ENCODE measurements around the gene FOXP1.

FOXP1 gene

DNA sequence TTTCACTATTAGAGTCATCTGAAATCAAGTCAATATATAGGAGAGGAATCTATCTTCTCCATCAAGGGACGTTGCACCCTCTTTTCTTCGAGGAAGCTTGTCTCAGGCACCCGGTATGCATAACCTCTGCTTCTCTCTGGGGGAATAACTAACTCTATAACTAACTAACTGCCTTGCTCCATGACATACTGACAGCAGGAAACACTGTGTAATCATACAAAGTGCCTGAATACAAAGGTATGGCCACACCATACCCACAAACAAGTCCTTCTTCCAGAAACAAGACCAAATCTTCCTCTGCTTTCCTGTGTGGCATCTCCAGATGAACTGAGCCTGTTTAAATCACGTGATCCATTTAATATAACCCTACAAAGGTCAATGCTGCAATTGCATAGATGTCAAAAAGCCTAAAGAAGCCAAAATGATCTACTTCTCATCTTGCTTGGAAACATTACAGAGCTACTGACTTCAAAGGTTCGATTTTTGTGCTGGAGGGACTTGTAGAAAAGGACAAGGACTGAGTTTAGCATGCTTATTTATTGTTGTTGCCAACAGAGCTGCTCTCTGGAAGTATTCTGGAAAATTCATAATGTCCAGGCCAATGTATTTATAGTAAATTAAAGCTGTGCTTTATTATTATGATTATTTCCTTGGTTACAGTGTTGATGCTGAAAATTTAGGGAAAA is 380.5 kb downstream of the FOXP1 start:
- H3K9me3 ChIP-seq (ENCODE audit: low read length): no peaks in the 10 kb centered on the region
- no peaks in the 10 kb centered on the region for H3K4me1 ChIP-seq (ENCODE audit: insufficient read depth, low read length, severe bottlenecking)
- peaks cover 34% of the 10 kb centered on the region for H3K79me2 ChIP-seq (ENCODE audit: insufficient read depth, low read length)
- no peaks in the 10 kb centered on the region for H3K9me2 ChIP-seq (ENCODE audit: low read depth, low read length)
- peaks cover 2% of the 10 kb centered on the region; the same call in 1 of the 2 replicates for H3K36me3 ChIP-seq (ENCODE audit: insufficient read depth, low read length)
- H3K27me3 ChIP-seq (ENCODE audit: insufficient read depth, low read length): no peaks in the 10 kb centered on the region
- H3K4me2 ChIP-seq (ENCODE audit: low read length): no peak overlapping the region
- no peaks in the 10 kb centered on the region for H3F3A ChIP-seq (ENCODE audit: insufficient read depth, low read length)
- H2AFZ ChIP-seq (ENCODE audit: low read length): no peak overlapping the region
- H4K20me1 ChIP-seq (ENCODE audit: insufficient read depth, low read length): no peaks in the 10 kb centered on the region
- no peak overlapping the region for H3K9ac ChIP-seq (ENCODE audit: low read length)
- no peak overlapping the region for H3K4me3 ChIP-seq (ENCODE audit: low read depth, low read length, poor library complexity, severe bottlenecking)
- no peak for TF ChIP-seq EZH2 (IDR thresholded peaks at IDR 0.05; ENCODE audit: borderline replicate concordance, low read length)
- TF ChIP-seq, protein P1, sequence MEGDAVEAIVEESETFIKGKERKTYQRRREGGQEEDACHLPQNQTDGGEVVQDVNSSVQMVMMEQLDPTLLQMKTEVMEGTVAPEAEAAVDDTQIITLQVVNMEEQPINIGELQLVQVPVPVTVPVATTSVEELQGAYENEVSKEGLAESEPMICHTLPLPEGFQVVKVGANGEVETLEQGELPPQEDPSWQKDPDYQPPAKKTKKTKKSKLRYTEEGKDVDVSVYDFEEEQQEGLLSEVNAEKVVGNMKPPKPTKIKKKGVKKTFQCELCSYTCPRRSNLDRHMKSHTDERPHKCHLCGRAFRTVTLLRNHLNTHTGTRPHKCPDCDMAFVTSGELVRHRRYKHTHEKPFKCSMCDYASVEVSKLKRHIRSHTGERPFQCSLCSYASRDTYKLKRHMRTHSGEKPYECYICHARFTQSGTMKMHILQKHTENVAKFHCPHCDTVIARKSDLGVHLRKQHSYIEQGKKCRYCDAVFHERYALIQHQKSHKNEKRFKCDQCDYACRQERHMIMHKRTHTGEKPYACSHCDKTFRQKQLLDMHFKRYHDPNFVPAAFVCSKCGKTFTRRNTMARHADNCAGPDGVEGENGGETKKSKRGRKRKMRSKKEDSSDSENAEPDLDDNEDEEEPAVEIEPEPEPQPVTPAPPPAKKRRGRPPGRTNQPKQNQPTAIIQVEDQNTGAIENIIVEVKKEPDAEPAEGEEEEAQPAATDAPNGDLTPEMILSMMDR (IDR thresholded peaks at IDR 0.05; ENCODE audit: low read length): no peak
- no peak overlapping the region for H3K27ac ChIP-seq (ENCODE audit: low read depth, low read length, poor library complexity, severe bottlenecking)

DNA sequence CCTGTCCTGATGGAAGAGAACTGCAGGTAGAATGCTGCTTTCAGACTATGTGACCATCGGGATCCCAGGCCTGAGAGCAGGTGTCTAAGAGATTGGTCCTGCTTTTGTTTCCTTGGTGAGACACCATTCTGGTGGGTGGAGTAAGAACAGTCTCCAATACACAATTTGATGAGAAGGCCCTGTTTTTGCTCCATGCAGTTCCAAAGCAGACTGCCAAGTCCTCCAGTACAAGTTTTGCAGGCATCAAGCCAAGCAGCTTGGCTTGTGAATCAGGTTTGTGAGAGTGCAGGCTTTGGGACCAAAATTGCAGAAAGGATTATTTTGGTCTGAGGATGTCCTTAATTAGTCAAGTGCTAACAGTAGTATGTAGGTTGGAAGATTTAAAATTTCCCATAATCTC is 381.6 kb downstream of the FOXP1 start:
- Histone ChIP-seq H3K9ac (ENCODE audit: low read length) (no peak overlapping the region), H4K20me1 (ENCODE audit: insufficient read depth, low read length) (no peaks in the 10 kb centered on the region), H3K79me2 (ENCODE audit: insufficient read depth, low read length) (peaks cover 28% of the 10 kb centered on the region), H2AFZ (ENCODE audit: low read length) (no peak overlapping the region), H3K36me3 (ENCODE audit: insufficient read depth, low read length) (peaks cover 12% of the 10 kb centered on the region; the same call in 1 of the 2 replicates), H3K9me3 (ENCODE audit: low read length) (no peaks in the 10 kb centered on the region), H3K9me2 (ENCODE audit: low read depth, low read length) (no peaks in the 10 kb centered on the region), H3K4me1 (ENCODE audit: insufficient read depth, low read length, severe bottlenecking) (no peaks in the 10 kb centered on the region), H3K4me2 (ENCODE audit: low read length) (no peak overlapping the region), H3F3A (ENCODE audit: insufficient read depth, low read length) (no peaks in the 10 kb centered on the region), H3K27ac (ENCODE audit: low read depth, low read length, poor library complexity, severe bottlenecking) (no peak overlapping the region), H3K27me3 (ENCODE audit: insufficient read depth, low read length) (no peaks in the 10 kb centered on the region), H3K4me3 (ENCODE audit: low read depth, low read length, poor library complexity, severe bottlenecking) (no peak overlapping the region)
- TF ChIP-seq, protein P1 (IDR thresholded peaks at IDR 0.05; ENCODE audit: low read length): no peak
- no peak for TF ChIP-seq EZH2 (IDR thresholded peaks at IDR 0.05; ENCODE audit: borderline replicate concordance, low read length)

DNA sequence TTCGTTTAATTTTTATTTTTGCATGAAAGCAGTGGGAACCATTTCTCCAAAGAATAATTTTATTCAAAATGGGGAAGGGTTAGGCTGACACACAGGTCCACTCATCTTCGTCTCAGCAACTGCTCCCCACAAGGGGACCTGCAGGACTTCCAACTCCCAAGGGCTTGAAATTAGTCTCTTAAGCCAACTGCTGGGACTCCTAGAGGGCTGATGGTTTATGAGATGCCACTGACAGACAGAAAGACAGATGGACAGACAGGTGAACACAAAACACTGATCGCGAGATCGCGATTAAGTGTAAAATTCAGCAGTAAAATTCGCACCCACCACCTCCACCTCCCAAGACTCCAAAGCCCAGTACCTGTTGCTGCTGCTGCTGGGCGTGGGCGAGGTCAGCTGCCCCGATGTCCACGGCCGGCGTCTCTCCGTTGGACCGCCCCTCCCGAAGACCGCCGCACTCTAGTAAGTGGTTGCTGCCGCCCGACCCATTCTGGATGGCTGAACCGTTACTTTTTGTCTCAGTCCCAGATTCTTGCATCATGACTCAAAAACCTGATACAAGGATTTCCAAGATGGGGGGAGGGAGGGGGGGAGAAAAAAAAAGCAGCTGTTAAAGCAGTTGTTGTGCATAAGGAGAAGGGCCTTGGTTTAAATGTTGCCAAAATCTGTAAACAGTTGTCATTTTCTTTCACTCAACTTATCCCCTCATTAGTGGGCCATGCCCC is 385.5 kb downstream of the FOXP1 start:
- Histone ChIP-seq H3K4me2 (ENCODE audit: low read length) (no peak overlapping the region), H3K27ac (ENCODE audit: low read depth, low read length, poor library complexity, severe bottlenecking) (no peak overlapping the region), H3K27me3 (ENCODE audit: insufficient read depth, low read length) (no peaks in the 10 kb centered on the region), H3K9ac (ENCODE audit: low read length) (no peak overlapping the region), H3K4me3 (ENCODE audit: low read depth, low read length, poor library complexity, severe bottlenecking) (no peak overlapping the region), H3K9me2 (ENCODE audit: low read depth, low read length) (no peaks in the 10 kb centered on the region), H3F3A (ENCODE audit: insufficient read depth, low read length) (no peaks in the 10 kb centered on the region), H3K4me1 (ENCODE audit: insufficient read depth, low read length, severe bottlenecking) (no peaks in the 10 kb centered on the region), H3K36me3 (ENCODE audit: insufficient read depth, low read length) (peaks cover 28% of the 10 kb centered on the region; the same call in 1 of the 2 replicates), H2AFZ (ENCODE audit: low read length) (no peak overlapping the region), H3K9me3 (ENCODE audit: low read length) (no peaks in the 10 kb centered on the region), H3K79me2 (ENCODE audit: insufficient read depth, low read length) (0 out of 2 replicates have a peak, but pooled peaks cover 4% of the 10 kb centered on the region), H4K20me1 (ENCODE audit: insufficient read depth, low read length) (no peaks in the 10 kb centered on the region)
- no peak for TF ChIP-seq EZH2 (IDR thresholded peaks at IDR 0.05; ENCODE audit: borderline replicate concordance, low read length)
- TF ChIP-seq, protein P1 (IDR thresholded peaks at IDR 0.05; ENCODE audit: low read length): no peak
